Panc1 (cell line): ENCODE data around the gene SCN7A.

Experiments
- POLR2AphosphoS5 ChIP-seq: IDR thresholded peaks from 2 replicates; pipeline ENCODE4 v1.6.1; 2012; ENCODE audit warnings: mild to moderate bottlenecking, low read depth, low read length, moderate library complexity
- REST ChIP-seq, 2 experiments: IDR thresholded peaks; 2 replicates each; pipeline ENCODE4 v1.6.1; 2011 to 2012; ENCODE audit warnings: low read depth in 2 of 2, control low read depth in 1 of 2, low read length in 1 of 2, mild to moderate bottlenecking in 1 of 2, moderate library complexity in 1 of 2; ENCODE audit not compliant: insufficient read depth in 1 of 2
- TF ChIP-seq, protein P1 (sequence below): fragments of 450-650 bp; IDR thresholded peaks from 2 replicates; pipeline ENCODE4 v1.5.1; 2017; ENCODE audit warnings: mild to moderate bottlenecking

- TF ChIP-seq REST (IDR thresholded peaks at IDR 0.05; ENCODE audit: insufficient read depth in 1 of 2, low read depth in 2 of 2, low read length in 1 of 2): no peak
- TF ChIP-seq, protein P1, sequence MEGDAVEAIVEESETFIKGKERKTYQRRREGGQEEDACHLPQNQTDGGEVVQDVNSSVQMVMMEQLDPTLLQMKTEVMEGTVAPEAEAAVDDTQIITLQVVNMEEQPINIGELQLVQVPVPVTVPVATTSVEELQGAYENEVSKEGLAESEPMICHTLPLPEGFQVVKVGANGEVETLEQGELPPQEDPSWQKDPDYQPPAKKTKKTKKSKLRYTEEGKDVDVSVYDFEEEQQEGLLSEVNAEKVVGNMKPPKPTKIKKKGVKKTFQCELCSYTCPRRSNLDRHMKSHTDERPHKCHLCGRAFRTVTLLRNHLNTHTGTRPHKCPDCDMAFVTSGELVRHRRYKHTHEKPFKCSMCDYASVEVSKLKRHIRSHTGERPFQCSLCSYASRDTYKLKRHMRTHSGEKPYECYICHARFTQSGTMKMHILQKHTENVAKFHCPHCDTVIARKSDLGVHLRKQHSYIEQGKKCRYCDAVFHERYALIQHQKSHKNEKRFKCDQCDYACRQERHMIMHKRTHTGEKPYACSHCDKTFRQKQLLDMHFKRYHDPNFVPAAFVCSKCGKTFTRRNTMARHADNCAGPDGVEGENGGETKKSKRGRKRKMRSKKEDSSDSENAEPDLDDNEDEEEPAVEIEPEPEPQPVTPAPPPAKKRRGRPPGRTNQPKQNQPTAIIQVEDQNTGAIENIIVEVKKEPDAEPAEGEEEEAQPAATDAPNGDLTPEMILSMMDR: no peak
- no peak for TF ChIP-seq POLR2AphosphoS5
Observed at GRCh38 chr2:166406374-166406773, 87.7 kb downstream of the SCN7A start.
